Measurements from ENCODE around the gene TOR4A. TPM values are rescaled to one million over a fixed set of nuclear protein-coding genes. Genes with fewer than 3 reads are reported as not detected.
"Not testable (repeated sequence)": the region's sequence is repeated elsewhere in the genome, so short reads cannot be mapped to it uniquely, and the experiment has no call there.

TOR4A gene
- polyA plus RNA-seq, 4 donors = 3.4 to 21.5 (median 15.4) TPM

GRCh38 chr9:137242269-137243203 is 35.0 kb upstream of the TOR4A start:
- peak overlapping the region; percentile 88 to 96 (median 91) for H3K4me3 ChIP-seq (ENCODE audit: low read depth in 1 of 3, low read length in 3 of 3)
- no peak for DNase-seq
- H3K27me3 ChIP-seq (ENCODE audit: control insufficient read depth in 3 of 3, insufficient read depth in 3 of 3, low read length in 3 of 3) = no peaks in the 10 kb centered on the region
- FAIRE-seq = no peak
- no peaks in the 10 kb centered on the region for H3K9me3 ChIP-seq (ENCODE audit: control insufficient read depth in 2 of 2, insufficient read depth in 1 of 2, low read depth in 1 of 2, low read length in 1 of 2)
- WGBS, 3 donors = 16 to 60% (median 35%) methylated on average over 36 of the region's 36 CpGs
- peaks cover 0 to 49% (median 4%) of the 10 kb centered on the region in 3 donors for H3K4me1 ChIP-seq (ENCODE audit: control insufficient read depth in 3 of 3, insufficient read depth in 2 of 3, low read depth in 1 of 3, low read length in 2 of 3)
- H3K27ac ChIP-seq (ENCODE audit: low read depth in 1 of 3, low read length in 2 of 3) = peak overlapping the region; percentile 82 to 96 (median 89)
- H3K36me3 ChIP-seq (ENCODE audit: control insufficient read depth in 3 of 3, insufficient read depth in 2 of 3, low read depth in 1 of 3, low read length in 3 of 3) = peaks cover 4 to 39% (median 9%) of the 10 kb centered on the region in 3 donors

DNA sequence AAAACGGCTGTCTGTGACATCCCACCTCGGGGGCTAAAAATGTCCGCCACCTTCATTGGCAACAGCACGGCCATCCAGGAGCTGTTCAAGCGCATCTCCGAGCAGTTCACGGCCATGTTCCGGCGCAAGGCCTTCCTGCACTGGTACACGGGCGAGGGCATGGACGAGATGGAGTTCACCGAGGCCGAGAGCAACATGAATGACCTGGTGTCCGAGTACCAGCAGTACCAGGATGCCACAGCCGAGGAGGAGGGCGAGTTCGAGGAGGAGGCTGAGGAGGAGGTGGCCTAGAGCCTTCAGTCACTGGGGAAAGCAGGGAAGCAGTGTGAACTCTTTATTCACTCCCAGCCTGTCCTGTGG is 34.3 kb upstream of the TOR4A start:
- H3K27ac ChIP-seq (ENCODE audit: low read depth in 1 of 3, low read length in 2 of 3); H3K9me3 ChIP-seq (ENCODE audit: control insufficient read depth in 2 of 2, insufficient read depth in 1 of 2, low read depth in 1 of 2, low read length in 1 of 2); DNase-seq; H3K27me3 ChIP-seq (ENCODE audit: control insufficient read depth in 3 of 3, insufficient read depth in 3 of 3, low read length in 3 of 3); FAIRE-seq: not testable (repeated sequence)
- 51 to 83% (median 67%) methylated on average over 15 to 18 of the region's 18 CpGs for WGBS, 3 donors
- Histone ChIP-seq H3K4me3 (ENCODE audit: low read depth in 1 of 3, low read length in 3 of 3) (peak overlapping the region in 2 of 3 donors; percentile 91 to 96), H3K36me3 (ENCODE audit: control insufficient read depth in 3 of 3, insufficient read depth in 2 of 3, low read depth in 1 of 3, low read length in 3 of 3) (peaks cover 4 to 36% (median 9%) of the 10 kb centered on the region in 3 donors), H3K4me1 (ENCODE audit: control insufficient read depth in 3 of 3, insufficient read depth in 2 of 3, low read depth in 1 of 3, low read length in 2 of 3) (peaks cover 0 to 42% (median 4%) of the 10 kb centered on the region in 3 donors)

DNA sequence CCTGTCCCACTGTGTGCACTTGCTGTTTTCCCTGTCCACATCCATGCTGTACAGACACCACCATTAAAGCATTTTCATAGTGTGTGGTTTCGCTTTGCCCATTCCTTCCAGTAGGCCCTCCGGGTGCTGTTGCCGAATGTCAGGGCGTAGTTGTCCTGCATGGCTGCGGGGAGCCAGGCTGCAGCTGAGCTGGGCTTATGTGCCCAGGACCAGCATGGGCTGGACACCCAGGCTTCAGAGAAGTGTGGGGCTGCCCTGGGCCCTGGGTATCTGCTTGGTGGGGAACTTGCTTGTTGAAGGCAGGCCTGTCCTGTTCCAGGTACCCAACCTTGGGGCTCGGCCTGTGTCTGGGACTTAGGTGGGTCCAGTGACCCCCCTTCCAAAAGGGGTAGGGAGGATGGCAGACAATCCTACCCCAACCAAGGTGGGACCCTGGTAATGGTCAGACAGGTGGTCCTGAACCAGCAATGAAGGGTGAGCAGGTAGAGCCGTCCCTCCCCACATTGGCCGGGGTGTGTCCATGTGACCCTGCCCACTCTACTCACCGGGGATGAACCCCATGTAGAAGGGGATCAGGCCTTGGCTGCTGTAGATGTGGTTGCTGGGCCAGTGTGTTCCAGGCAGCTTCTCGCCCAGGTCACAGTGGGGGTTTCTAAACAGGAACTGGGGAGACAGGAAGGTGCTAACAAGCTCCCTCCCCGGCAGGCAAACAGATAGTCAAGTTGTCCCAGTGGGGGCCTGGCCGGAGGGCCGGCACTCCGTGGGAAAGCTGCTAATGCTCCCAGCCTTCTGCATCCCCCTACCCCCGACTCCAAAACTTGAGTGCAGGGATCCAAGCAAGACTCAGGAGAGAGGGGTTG is 33.7 kb upstream of the TOR4A start:
- Histone ChIP-seq H3K27ac (ENCODE audit: low read depth in 1 of 3, low read length in 2 of 3) (peak overlapping the region in 1 of 3 donors; percentile 5), H3K9me3 (ENCODE audit: control insufficient read depth in 2 of 2, insufficient read depth in 1 of 2, low read depth in 1 of 2, low read length in 1 of 2) (no peaks in the 10 kb centered on the region), H3K27me3 (ENCODE audit: control insufficient read depth in 3 of 3, insufficient read depth in 3 of 3, low read length in 3 of 3) (no peaks in the 10 kb centered on the region), H3K4me1 (ENCODE audit: control insufficient read depth in 3 of 3, insufficient read depth in 2 of 3, low read depth in 1 of 3, low read length in 2 of 3) (peaks cover 0 to 36% (median 4%) of the 10 kb centered on the region in 3 donors), H3K4me3 (ENCODE audit: low read depth in 1 of 3, low read length in 3 of 3) (peak overlapping the region in 1 of 3 donors; percentile 96), H3K36me3 (ENCODE audit: control insufficient read depth in 3 of 3, insufficient read depth in 2 of 3, low read depth in 1 of 3, low read length in 3 of 3) (peaks cover 4 to 30% (median 9%) of the 10 kb centered on the region in 3 donors)
- DNase-seq (peak in 1 of 2 donors; percentile 27), FAIRE-seq (no peak)
- WGBS, 3 donors = 47 to 62% (median 57%) methylated on average over 15 of the region's 15 CpGs

DNA sequence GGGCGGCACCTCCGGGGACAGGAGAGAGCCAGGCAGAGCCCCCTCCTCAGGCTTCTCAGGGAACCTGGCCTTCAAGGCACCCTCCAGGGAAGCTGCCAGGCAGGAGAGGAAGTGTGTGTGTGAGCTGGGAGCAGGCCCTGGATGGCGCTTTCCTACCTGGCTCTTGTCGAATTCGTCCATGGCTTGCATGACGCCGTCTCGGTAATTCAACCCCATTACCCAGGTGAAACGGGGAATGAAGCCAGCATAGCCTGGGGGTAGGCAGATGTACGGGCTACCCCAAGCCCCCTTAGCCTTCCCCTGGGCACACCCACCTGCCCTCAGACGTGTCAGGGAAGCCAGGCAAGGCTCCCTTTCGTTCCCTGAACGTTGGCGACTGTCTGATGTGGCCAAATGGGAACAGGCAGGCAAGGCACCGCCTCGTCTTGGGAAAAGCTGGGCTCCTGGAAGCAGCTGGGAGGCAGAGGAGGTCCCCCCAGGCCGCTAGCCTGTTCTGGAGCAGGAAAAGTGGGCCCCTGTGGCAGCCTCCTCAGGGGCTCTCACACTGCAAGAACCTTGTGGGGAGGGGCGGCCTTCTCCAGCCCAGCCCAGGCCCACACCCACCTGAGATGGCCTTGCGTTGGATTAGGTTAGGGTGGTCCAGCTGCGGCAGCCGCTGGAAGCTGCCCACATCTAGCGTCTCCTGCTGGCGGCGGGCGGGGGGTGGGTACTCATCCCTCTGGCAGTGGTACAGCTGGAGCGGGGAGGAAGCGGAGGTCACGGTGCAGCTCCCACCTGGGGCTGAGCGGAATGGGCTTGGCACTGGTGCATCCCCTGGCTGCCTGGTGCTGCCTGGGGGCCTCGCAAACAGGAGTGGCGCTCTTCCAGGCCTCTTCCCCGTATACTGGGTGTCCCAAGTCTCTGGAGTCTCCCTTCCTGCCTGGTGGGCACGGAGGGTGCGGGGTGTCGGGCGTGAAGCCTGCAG is 32.8 kb upstream of the TOR4A start:
- Histone ChIP-seq H3K36me3 (ENCODE audit: control insufficient read depth in 3 of 3, insufficient read depth in 2 of 3, low read depth in 1 of 3, low read length in 3 of 3) (peaks cover 4 to 27% (median 9%) of the 10 kb centered on the region in 3 donors), H3K4me3 (ENCODE audit: low read depth in 1 of 3, low read length in 3 of 3) (no peak overlapping the region), H3K4me1 (ENCODE audit: control insufficient read depth in 3 of 3, insufficient read depth in 2 of 3, low read depth in 1 of 3, low read length in 2 of 3) (peaks cover 0 to 31% (median 4%) of the 10 kb centered on the region in 3 donors), H3K27ac (ENCODE audit: low read depth in 1 of 3, low read length in 2 of 3) (no peak overlapping the region), H3K9me3 (ENCODE audit: control insufficient read depth in 2 of 2, insufficient read depth in 1 of 2, low read depth in 1 of 2, low read length in 1 of 2) (no peaks in the 10 kb centered on the region), H3K27me3 (ENCODE audit: control insufficient read depth in 3 of 3, insufficient read depth in 3 of 3, low read length in 3 of 3) (no peaks in the 10 kb centered on the region)
- DNase-seq (no peak), FAIRE-seq (no peak)
- WGBS, 3 donors = 72 to 82% (median 78%) methylated on average over 35 to 36 of the region's 36 CpGs

GRCh38 chr9:137245450-137246421 is 31.8 kb upstream of the TOR4A start:
- peaks cover 0 to 28% (median 4%) of the 10 kb centered on the region in 3 donors for H3K4me1 ChIP-seq (ENCODE audit: control insufficient read depth in 3 of 3, insufficient read depth in 2 of 3, low read depth in 1 of 3, low read length in 2 of 3)
- H3K27me3 ChIP-seq (ENCODE audit: control insufficient read depth in 3 of 3, insufficient read depth in 3 of 3, low read length in 3 of 3) = no peaks in the 10 kb centered on the region
- FAIRE-seq (no peak), DNase-seq (no peak)
- H3K9me3 ChIP-seq (ENCODE audit: control insufficient read depth in 2 of 2, insufficient read depth in 1 of 2, low read depth in 1 of 2, low read length in 1 of 2) = no peaks in the 10 kb centered on the region
- H3K4me3 ChIP-seq (ENCODE audit: low read depth in 1 of 3, low read length in 3 of 3) = no peak overlapping the region
- H3K36me3 ChIP-seq (ENCODE audit: control insufficient read depth in 3 of 3, insufficient read depth in 2 of 3, low read depth in 1 of 3, low read length in 3 of 3) = peaks cover 4 to 27% (median 9%) of the 10 kb centered on the region in 3 donors
- 84 to 90% (median 90%) methylated on average over 20 to 25 of the region's 25 CpGs for WGBS, 3 donors
- no peak overlapping the region for H3K27ac ChIP-seq (ENCODE audit: low read depth in 1 of 3, low read length in 2 of 3)

GRCh38 chr9:137247135-137247915 is 30.2 kb upstream of the TOR4A start:
- no peak for DNase-seq
- no peaks in the 10 kb centered on the region for H3K9me3 ChIP-seq (ENCODE audit: control insufficient read depth in 2 of 2, insufficient read depth in 1 of 2, low read depth in 1 of 2, low read length in 1 of 2)
- 71 to 79% (median 73%) methylated on average over 20 of the region's 20 CpGs for WGBS, 3 donors
- no peak for FAIRE-seq
- peaks cover 0 to 32% (median 4%) of the 10 kb centered on the region in 3 donors for H3K4me1 ChIP-seq (ENCODE audit: control insufficient read depth in 3 of 3, insufficient read depth in 2 of 3, low read depth in 1 of 3, low read length in 2 of 3)
- no peaks in the 10 kb centered on the region for H3K27me3 ChIP-seq (ENCODE audit: control insufficient read depth in 3 of 3, insufficient read depth in 3 of 3, low read length in 3 of 3)
- no peak overlapping the region for H3K27ac ChIP-seq (ENCODE audit: low read depth in 1 of 3, low read length in 2 of 3)
- peaks cover 3 to 20% (median 6%) of the 10 kb centered on the region in 3 donors for H3K36me3 ChIP-seq (ENCODE audit: control insufficient read depth in 3 of 3, insufficient read depth in 2 of 3, low read depth in 1 of 3, low read length in 3 of 3)
- H3K4me3 ChIP-seq (ENCODE audit: low read depth in 1 of 3, low read length in 3 of 3) = no peak overlapping the region

DNA sequence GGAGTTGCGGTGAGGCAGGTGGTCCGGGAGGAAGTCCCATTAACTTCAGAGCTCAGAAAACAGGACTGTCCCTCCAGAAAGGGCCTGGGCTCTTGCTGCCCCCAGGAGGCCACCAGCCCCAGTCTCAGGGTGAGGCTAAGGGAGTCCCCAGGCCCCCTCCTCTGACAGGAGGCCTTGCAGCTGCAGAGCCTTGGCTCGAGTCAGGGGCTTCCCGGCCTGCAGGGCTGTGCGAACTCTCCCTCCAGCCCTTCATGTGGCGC is 29.7 kb upstream of the TOR4A start:
- no peaks in the 10 kb centered on the region for H3K27me3 ChIP-seq (ENCODE audit: control insufficient read depth in 3 of 3, insufficient read depth in 3 of 3, low read length in 3 of 3)
- no peak for DNase-seq
- no peak overlapping the region for H3K4me3 ChIP-seq (ENCODE audit: low read depth in 1 of 3, low read length in 3 of 3)
- H3K4me1 ChIP-seq (ENCODE audit: control insufficient read depth in 3 of 3, insufficient read depth in 2 of 3, low read depth in 1 of 3, low read length in 2 of 3) = peaks cover 0 to 32% (median 1%) of the 10 kb centered on the region in 3 donors
- no peak overlapping the region for H3K27ac ChIP-seq (ENCODE audit: low read depth in 1 of 3, low read length in 2 of 3)
- peaks cover 2 to 15% (median 2%) of the 10 kb centered on the region in 3 donors for H3K36me3 ChIP-seq (ENCODE audit: control insufficient read depth in 3 of 3, insufficient read depth in 2 of 3, low read depth in 1 of 3, low read length in 3 of 3)
- 79 to 86% (median 85%) methylated on average over 6 of the region's 6 CpGs for WGBS, 3 donors
- H3K9me3 ChIP-seq (ENCODE audit: control insufficient read depth in 2 of 2, insufficient read depth in 1 of 2, low read depth in 1 of 2, low read length in 1 of 2) = no peaks in the 10 kb centered on the region
- FAIRE-seq = no peak

Measured in small intestine (tissue), 7 donors.